Glutamatergic neuron (in vitro differentiated cells): Measurements from ENCODE around the gene EGR1. TPM values are rescaled to one million over a fixed set of nuclear protein-coding genes. Genes with fewer than 3 reads are reported as not detected.
"Not testable (repeated sequence)": the region's sequence is repeated elsewhere in the genome, so short reads cannot be mapped to it uniquely, and the experiment has no call there.

Experiments used
- DNase-seq: peaks from one replicate; pipeline ENCODE4 v3.0.0; 2022
- H3K27ac Mint-ChIP-seq: one replicate; pipeline ENCODE4 v1.8.0; 2020; ENCODE audit warnings: mild to moderate bottlenecking, mixed read lengths, inconsistent platforms; ENCODE audit not compliant: unreplicated experiment
- H3K27me3 Mint-ChIP-seq: one replicate; pipeline ENCODE4 v1.8.0; 2020; ENCODE audit warnings: mild to moderate bottlenecking, moderate library complexity, mixed read lengths, inconsistent platforms; ENCODE audit not compliant: unreplicated experiment
- H3K36me3 Mint-ChIP-seq: one replicate; pipeline ENCODE4 v1.8.0; 2020; ENCODE audit warnings: mild to moderate bottlenecking, mixed read lengths, inconsistent platforms; ENCODE audit not compliant: unreplicated experiment
- H3K4me1 Mint-ChIP-seq: one replicate; pipeline ENCODE4 v1.8.0; 2020; ENCODE audit warnings: mild to moderate bottlenecking, low read depth, mixed read lengths, inconsistent platforms; ENCODE audit not compliant: unreplicated experiment
- H3K4me3 Mint-ChIP-seq: one replicate; pipeline ENCODE4 v1.8.0; 2020; ENCODE audit warnings: mild to moderate bottlenecking, mixed read lengths, inconsistent platforms; ENCODE audit not compliant: unreplicated experiment
- H3K9me3 Mint-ChIP-seq: one replicate; pipeline ENCODE4 v1.8.0; 2020; ENCODE audit warnings: mild to moderate bottlenecking, moderate library complexity, mixed read lengths, inconsistent platforms; ENCODE audit not compliant: unreplicated experiment
- total RNA-seq: library from RNA; stranded (reverse); fragmentation: NEBNext Ultra II Directional; extraction: Animal tissue kit (Norgen Biotek cat#: 25700); gene quantifications from one replicate; pipeline ENCODE4 v1.2.1, GENCODE V29; 2021; ENCODE audit not compliant: unreplicated experiment
- TF ChIP-seq, protein P1 (sequence below): fragments of 200-600 bp; sonication (generic); IDR thresholded peaks from one replicate; pipeline ENCODE4 v1.5.0; 2021; ENCODE audit not compliant: partially characterized antibody, unreplicated experiment

EGR1 gene
- total RNA-seq, 1 donor from 2014 or later, result 1.3 TPM

DNA sequence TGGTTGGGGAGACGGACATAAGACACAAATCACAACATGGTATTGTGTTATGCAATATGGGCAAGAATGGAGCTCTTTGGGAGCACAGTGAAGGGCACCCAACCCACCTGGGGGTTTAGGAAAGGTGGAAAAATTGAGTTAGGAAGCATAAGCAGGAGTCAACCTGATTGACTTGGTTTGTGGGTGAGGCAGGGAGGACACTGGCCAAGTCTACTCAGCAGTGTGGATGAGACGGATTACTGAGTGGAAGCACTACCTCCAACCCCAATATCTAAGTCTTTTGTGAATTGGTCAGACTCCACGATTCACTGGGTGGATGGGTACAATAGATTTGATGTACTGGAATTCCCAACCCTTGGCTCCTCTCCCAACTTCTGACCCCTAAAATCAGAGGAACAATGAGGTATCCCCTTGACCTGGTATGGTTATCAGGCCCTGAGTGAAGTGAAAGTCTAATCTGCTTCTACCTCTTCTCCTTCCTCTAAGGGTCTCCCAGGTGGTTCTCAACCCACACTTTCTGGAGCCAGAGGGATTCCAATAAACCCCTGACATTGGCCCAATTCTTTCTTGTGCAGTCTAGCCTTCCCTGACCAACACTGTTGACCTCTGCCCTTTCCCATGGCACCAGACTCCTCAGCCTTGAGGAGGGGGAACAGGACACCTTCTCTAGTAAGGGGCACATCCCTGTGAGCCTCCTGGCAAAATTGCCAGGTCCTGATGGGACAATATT is 5.2 kb downstream of the EGR1 start:
- Mint-ChIP-seq H3K36me3 (peaks cover 9% of the 10 kb centered on the region), H3K27ac (no peak overlapping the region), H3K27me3 (peaks cover 15% of the 10 kb centered on the region), H3K4me3 (no peak overlapping the region), H3K9me3 (peaks cover 5% of the 10 kb centered on the region), H3K4me1 (no peaks in the 10 kb centered on the region)
- no peak for DNase-seq
- TF ChIP-seq, protein P1, sequence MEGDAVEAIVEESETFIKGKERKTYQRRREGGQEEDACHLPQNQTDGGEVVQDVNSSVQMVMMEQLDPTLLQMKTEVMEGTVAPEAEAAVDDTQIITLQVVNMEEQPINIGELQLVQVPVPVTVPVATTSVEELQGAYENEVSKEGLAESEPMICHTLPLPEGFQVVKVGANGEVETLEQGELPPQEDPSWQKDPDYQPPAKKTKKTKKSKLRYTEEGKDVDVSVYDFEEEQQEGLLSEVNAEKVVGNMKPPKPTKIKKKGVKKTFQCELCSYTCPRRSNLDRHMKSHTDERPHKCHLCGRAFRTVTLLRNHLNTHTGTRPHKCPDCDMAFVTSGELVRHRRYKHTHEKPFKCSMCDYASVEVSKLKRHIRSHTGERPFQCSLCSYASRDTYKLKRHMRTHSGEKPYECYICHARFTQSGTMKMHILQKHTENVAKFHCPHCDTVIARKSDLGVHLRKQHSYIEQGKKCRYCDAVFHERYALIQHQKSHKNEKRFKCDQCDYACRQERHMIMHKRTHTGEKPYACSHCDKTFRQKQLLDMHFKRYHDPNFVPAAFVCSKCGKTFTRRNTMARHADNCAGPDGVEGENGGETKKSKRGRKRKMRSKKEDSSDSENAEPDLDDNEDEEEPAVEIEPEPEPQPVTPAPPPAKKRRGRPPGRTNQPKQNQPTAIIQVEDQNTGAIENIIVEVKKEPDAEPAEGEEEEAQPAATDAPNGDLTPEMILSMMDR, result no peak

DNA sequence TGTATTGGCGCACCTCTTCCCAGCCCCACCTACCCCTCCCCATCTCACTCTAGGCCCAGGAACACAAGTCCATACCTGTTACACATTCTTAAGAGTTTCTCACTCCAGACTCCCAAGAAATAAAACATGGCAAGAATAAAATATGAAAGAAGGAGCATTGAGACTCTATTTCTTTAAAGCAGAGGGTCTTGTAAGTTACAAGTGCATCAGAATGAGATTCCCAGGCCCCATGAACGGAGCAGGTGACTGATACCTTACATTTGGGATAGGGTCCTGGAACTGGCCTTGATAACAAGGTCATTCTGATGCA is 5.7 kb downstream of the EGR1 start:
- DNase-seq, result no peak
- peaks cover 11% of the 10 kb centered on the region for H3K36me3 Mint-ChIP-seq
- no peak overlapping the region for H3K4me3 Mint-ChIP-seq
- no peak overlapping the region for H3K27ac Mint-ChIP-seq
- peaks cover 15% of the 10 kb centered on the region for H3K27me3 Mint-ChIP-seq
- TF ChIP-seq, protein P1, result no peak
- H3K4me1 Mint-ChIP-seq, result no peaks in the 10 kb centered on the region
- H3K9me3 Mint-ChIP-seq, result peaks cover 5% of the 10 kb centered on the region

DNA sequence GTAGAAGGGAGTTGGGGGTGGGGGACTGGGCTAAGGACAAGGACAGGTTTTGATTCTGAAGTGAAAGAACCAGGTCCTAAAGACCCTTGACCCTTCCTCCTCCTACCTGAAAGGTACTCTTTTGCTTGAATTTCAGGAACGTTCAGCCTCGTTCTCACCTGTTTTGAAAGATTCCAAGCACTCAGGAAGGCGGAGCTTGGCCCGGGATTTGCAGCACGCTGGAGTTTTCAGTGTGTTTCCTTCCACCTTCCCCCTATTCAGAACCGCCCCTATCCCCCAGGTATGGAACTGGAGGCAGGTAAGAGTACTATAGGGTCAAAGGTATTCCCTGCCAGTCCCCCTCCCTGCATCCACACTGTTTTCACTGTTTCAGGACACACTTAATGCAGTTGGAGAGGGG is 7.1 kb downstream of the EGR1 start:
- H3K27ac Mint-ChIP-seq, result no peak overlapping the region
- no peak for DNase-seq
- TF ChIP-seq, protein P1, result no peak

DNA sequence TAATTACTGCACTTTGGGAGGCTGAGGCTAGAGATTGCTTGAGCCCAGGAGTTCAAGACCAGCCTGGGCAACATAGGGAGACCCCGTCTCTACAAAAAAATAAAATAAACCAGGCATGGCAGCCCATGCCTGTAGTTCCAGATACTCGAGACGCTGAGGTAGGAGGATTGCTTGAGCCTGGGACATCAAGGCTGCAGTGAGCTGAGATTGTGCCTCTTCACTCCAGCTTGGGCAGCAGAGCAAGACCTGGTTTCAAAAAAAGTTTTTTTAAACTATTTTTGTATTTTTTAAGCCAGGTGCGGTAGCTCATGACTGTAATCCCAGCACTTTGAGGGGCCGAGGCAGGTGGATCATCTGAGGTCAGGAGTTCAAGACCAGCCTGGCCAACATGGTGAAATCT is 7.9 kb downstream of the EGR1 start:
- not testable (repeated sequence) for H3K36me3 Mint-ChIP-seq, H3K27me3 Mint-ChIP-seq, H3K9me3 Mint-ChIP-seq, H3K4me1 Mint-ChIP-seq, H3K4me3 Mint-ChIP-seq, DNase-seq, H3K27ac Mint-ChIP-seq

More for the DNA sequence above, 7.1 kb downstream of the EGR1 start:
- H3K4me1 Mint-ChIP-seq, result no peaks in the 10 kb centered on the region
- H3K36me3 Mint-ChIP-seq, result peaks cover 11% of the 10 kb centered on the region
- H3K4me3 Mint-ChIP-seq, result no peak overlapping the region
- peaks cover 4% of the 10 kb centered on the region for H3K9me3 Mint-ChIP-seq
- H3K27me3 Mint-ChIP-seq, result peaks cover 7% of the 10 kb centered on the region

DNA sequence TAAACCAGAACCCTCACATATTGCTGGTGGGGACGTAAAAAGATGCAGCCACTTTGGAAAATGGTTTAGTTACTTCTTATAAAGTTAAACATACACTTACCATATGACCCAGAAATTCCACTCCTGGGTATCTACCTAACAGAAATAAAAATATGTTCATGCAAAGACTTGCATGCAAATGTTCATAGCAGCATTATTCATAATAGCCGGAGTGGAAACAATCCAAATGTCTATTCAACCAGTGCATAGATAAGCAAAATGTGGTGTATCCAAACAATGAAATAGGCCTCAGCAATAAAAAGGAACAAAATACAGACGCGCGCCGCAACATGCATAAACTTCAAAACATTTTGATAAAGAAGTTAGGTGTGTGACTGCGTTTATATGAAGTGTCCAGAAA is 11.6 kb downstream of the EGR1 start:
- peaks cover 1% of the 10 kb centered on the region for H3K27me3 Mint-ChIP-seq
- no peak for DNase-seq
- no peaks in the 10 kb centered on the region for H3K4me1 Mint-ChIP-seq
- H3K9me3 Mint-ChIP-seq, result peaks cover 2% of the 10 kb centered on the region
- H3K27ac Mint-ChIP-seq, result no peak overlapping the region
- H3K4me3 Mint-ChIP-seq, result no peak overlapping the region
- peaks cover 6% of the 10 kb centered on the region for H3K36me3 Mint-ChIP-seq
- TF ChIP-seq, protein P1, result no peak
